DND-41 (cell line): ENCODE results near the gene CTRB2.

Experiments
- EZH2 ChIP-seq: IDR thresholded peaks from 3 replicates; pipeline ENCODE4 v1.6.1; 2012; ENCODE audit warnings: borderline replicate concordance, low read depth, mild to moderate bottlenecking, moderate library complexity, low read length, inconsistent platforms; ENCODE audit not compliant: severe bottlenecking
- TF ChIP-seq, protein P1 (sequence below): IDR thresholded peaks from 2 replicates; pipeline ENCODE4 v1.5.1; 2012; ENCODE audit warnings: borderline replicate concordance, low read length, moderate library complexity, mild to moderate bottlenecking; ENCODE audit not compliant: poor library complexity, severe bottlenecking; ENCODE audit errors: extremely low read depth

DNA sequence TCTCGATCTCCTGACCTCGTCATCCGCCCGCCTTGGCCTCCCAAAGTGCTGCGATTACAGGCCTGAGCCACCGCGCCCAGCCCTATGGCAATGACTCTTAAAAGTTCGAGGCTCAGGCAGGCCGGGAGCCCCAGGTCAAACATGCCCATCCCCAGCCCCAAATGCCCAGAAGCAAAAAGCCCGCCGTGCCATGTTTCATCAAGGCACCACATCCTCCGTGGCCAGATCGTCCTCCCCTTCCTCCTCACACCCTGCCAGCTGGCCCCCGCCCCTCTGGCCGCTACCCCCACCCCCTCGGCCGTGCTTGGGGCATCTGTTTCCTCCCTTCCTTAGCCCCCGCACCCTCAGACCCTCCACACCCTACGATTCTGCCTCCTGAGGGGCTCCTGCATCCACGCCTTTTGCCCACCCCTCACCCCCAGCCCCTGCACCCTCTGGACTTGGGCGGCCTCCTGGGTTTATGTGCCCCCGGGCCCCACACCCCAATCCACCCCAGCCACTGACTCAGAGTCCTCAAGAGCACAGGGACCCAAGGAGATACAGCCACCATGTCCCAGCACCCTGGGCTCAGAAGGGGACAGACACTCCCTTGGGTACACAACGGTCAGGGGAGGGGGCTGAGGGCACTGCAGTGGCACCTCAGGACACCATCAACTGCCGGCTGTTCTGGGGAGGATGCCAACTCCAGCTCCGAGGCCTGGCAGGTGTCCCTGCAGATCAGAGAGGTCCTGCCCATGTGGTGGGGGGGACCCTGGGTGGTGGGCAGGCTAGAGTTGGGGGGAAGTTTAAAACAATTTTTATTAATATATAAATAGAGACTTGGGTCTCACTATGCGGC lies 18.9 kb upstream of the CTRB2 start:
- TF ChIP-seq EZH2: no peak
- TF ChIP-seq, protein P1, sequence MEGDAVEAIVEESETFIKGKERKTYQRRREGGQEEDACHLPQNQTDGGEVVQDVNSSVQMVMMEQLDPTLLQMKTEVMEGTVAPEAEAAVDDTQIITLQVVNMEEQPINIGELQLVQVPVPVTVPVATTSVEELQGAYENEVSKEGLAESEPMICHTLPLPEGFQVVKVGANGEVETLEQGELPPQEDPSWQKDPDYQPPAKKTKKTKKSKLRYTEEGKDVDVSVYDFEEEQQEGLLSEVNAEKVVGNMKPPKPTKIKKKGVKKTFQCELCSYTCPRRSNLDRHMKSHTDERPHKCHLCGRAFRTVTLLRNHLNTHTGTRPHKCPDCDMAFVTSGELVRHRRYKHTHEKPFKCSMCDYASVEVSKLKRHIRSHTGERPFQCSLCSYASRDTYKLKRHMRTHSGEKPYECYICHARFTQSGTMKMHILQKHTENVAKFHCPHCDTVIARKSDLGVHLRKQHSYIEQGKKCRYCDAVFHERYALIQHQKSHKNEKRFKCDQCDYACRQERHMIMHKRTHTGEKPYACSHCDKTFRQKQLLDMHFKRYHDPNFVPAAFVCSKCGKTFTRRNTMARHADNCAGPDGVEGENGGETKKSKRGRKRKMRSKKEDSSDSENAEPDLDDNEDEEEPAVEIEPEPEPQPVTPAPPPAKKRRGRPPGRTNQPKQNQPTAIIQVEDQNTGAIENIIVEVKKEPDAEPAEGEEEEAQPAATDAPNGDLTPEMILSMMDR: no peak
